ENCODE measurements around the gene ABR.
A peak's percentile ranks its signal among the peaks of the same experiment; 100 is the strongest.

- TF ChIP-seq, protein P1, sequence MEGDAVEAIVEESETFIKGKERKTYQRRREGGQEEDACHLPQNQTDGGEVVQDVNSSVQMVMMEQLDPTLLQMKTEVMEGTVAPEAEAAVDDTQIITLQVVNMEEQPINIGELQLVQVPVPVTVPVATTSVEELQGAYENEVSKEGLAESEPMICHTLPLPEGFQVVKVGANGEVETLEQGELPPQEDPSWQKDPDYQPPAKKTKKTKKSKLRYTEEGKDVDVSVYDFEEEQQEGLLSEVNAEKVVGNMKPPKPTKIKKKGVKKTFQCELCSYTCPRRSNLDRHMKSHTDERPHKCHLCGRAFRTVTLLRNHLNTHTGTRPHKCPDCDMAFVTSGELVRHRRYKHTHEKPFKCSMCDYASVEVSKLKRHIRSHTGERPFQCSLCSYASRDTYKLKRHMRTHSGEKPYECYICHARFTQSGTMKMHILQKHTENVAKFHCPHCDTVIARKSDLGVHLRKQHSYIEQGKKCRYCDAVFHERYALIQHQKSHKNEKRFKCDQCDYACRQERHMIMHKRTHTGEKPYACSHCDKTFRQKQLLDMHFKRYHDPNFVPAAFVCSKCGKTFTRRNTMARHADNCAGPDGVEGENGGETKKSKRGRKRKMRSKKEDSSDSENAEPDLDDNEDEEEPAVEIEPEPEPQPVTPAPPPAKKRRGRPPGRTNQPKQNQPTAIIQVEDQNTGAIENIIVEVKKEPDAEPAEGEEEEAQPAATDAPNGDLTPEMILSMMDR (IDR thresholded peaks at IDR 0.05): no peak
- TF ChIP-seq POLR2A (IDR thresholded peaks at IDR 0.05): peak in 1 of 2 donors; percentile 69
Observed at GRCh38 chr17:1109606-1110540, 69.9 kb downstream of the ABR start.
